GM21528 (cell line): ENCODE data around the gene PLPP1.

Experiments
- ATAC-seq: cut with Tn5 transposase; IDR thresholded peaks from one replicate; pipeline ENCODE4 v1.9.1; 2021; ENCODE audit warnings: mild to moderate bottlenecking, moderate library complexity; ENCODE audit not compliant: unreplicated experiment, low FRiP score

The PLPP1 gene

DNA sequence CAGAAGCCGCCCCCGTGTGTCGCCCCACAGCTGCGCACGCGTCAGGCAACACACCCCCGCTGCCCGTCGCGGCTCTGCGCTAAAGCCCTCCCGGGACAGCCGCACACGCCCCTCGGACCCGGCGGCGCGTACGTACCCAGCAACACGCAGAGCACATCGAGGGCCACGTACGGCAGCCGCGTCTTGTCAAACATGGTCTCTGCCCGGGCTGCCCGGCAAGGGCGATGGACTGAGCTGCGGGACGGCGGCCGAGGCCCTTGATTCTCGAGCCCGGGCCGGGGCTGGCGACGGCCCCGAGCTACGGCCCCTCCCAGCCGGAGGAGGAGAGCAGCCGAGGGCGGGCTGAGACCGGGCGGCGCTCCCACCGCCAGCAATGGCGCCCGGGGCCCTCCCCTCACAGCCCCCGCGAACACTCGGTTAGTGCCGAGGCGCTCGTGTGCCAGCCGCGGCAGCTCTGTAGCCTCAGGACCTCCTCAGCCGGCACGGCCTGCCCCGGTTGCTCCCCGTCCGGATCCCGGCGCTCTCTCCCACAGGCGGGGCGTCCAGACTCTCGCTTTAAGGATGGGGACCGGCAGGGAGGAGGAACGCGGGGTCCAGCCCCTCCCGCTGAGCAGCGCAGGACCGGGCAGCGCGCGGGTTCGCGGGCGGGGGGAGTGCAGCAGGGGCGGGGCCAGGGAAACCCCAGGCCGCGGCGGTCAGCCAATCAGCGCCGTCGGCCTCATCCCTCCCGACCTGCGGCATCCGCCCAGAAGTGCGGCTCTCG lies at the start of gene PLPP1:
Gene PLPP1 (minus strand): TSS at position 529 of the 763 bp plus-strand sequence. CDS start 335 bp downstream, at position 194.
- ATAC-seq: peak; percentile 89

GRCh38 chr5:55583578-55583977 lies 48.8 kb upstream of the PLPP1 start:
- no peak for ATAC-seq

DNA sequence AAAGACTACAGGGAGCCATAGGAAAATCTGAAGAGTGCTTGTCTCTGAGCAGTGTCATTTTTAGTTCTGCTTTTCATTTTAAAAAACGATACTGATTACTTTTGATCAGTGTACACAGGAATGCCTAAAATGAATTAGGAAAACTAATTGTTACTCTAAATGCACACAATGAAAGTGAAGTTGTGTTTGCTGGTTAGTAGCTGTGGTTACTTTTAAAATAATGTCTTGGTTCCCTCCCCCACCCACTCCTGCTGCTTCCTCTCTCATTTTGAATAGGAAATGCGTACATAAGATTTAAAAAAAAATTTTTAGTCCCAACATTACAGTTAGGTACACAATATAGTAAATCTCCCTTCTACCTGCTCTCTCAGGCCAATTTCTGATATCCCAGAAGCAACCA lies 47.5 kb upstream of the PLPP1 start:
- no peak for ATAC-seq

DNA sequence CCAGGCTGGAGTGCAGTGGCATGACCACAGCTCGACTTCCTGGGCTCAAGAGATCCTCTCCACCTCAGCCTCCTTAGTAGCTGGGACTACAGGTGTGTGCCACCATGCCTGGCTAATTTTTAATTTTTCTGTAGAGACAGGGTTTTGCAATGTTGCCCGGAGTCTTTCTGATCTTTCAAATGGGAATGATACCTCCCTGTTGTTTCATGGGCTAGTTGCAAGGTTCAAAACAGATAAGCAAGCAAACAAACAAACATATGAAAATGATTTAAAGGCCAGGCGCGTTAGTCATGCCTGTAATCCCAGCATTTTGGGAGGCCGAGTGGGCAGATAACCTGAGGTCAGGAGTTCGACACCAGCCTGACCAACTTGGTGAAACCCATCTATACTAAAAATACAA lies 45.3 kb upstream of the PLPP1 start:
- no peak for ATAC-seq

- no peak for ATAC-seq
Observed at GRCh38 chr5:55578771-55579170, 44.0 kb upstream of the PLPP1 start.

DNA sequence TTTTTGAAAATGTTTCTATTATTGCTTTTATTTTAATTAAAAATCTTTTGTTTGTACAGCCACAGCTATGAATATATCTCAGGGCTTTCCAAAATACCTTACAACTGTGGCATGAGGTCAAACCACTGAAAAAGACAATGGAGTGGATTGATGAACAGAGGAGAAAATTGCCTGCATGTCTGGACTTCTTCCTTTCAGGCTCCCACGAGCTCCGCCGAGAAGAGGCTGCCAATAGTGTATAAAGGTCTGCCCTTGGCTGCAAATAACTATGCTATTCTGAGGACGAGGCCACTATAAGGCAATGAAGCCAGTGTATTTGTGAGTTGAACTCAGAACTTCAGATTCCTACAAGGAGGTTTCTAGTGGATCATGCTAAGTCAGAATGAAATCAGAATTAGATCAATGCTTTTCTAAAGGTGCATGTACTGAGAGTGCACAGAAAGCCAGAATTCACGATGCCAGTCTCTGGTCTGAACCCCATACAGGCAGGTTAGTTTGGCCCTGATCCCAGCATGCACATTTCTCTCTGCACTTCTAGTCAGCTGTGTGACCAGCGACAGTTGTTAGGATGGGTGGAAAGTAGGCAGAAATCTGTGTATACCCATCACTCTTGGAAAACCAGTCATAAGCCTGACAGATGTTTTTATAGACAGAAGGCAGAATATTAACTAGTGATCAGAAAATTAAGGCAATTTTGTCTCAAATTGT lies 42.7 kb upstream of the PLPP1 start:
- no peak for ATAC-seq

GRCh38 chr5:55576661-55577060 lies 41.9 kb upstream of the PLPP1 start:
- no peak for ATAC-seq

DNA sequence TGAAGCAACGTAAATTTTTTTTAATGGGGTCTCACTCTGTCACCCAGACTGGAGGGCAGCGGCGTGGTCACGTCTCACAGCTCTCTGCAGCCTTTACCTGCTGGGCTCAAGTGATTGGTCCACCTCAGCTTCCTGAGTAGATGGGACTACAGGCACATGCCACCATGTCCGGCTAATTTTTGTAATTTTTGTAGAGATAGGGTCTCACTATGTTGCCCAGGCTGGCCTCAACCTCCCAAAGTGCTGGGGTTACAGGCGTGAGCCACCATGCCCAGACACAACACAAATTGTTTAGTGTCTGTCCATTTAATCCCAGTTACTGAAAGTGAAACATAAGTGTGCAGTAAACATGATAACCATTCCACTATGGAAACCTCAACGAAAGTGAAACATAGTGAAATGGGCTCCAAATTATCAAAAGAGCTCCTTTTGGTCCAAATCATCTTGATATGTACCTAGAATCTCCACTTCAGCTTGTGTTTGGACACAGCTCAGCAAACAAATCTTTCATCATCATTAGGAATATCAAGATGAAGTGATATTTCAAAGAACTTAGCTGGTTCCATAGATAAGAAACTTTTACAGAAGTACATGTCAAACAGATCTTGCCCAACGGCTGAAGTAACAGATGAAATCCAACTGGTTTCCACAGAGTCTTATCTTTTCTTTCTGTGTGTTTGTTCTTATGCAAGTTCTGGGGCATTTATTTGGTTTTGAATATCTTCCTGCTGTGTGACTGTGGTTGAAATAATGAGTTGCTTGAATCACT lies 41.2 kb upstream of the PLPP1 start:
- no peak for ATAC-seq

DNA sequence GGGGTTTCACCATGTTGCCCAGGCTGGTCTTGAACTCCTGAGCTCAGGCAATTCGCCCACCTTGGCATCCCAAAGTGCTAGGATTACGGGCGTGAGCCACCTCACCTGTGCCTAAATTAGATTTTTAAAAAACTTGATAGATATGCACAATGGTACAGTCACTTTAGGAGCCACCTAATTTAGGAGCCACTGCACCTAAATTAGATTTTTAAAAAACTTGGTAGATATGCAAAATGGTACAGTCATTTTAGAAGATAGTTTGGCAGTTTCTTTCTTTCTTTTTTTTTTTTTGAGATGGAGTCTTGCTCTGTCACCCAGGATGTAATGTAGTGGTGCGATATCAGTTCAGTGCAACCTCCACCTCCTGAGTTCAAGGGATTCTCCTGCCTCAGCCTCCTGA lies 37.8 kb upstream of the PLPP1 start:
- ATAC-seq: no peak

GRCh38 chr5:55572020-55572419 lies 37.3 kb upstream of the PLPP1 start:
- ATAC-seq: no peak

DNA sequence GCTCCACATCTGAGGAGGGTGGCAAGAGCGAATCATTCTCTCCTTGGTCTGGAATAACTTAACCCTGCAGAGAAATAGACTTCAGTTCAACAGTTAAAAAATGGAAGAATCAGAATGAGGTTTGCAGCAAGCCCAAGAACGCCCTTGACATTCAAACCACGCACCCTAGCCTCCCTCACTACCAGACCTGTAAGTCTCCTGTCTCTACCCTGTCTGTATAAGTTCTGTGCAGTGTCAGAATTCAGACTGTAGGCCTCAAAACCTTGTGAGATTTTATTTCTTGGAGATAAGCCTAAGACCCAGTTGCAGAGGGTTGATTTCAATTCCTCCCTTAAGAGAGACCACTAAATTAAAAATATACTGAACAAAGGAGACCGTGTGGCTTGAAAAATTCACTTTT lies 35.8 kb upstream of the PLPP1 start:
- no peak for ATAC-seq

- no peak for ATAC-seq
Observed at GRCh38 chr5:55570026-55570425, 35.3 kb upstream of the PLPP1 start.

- ATAC-seq: no peak
Observed at GRCh38 chr5:55569513-55569865, 34.7 kb upstream of the PLPP1 start.

DNA sequence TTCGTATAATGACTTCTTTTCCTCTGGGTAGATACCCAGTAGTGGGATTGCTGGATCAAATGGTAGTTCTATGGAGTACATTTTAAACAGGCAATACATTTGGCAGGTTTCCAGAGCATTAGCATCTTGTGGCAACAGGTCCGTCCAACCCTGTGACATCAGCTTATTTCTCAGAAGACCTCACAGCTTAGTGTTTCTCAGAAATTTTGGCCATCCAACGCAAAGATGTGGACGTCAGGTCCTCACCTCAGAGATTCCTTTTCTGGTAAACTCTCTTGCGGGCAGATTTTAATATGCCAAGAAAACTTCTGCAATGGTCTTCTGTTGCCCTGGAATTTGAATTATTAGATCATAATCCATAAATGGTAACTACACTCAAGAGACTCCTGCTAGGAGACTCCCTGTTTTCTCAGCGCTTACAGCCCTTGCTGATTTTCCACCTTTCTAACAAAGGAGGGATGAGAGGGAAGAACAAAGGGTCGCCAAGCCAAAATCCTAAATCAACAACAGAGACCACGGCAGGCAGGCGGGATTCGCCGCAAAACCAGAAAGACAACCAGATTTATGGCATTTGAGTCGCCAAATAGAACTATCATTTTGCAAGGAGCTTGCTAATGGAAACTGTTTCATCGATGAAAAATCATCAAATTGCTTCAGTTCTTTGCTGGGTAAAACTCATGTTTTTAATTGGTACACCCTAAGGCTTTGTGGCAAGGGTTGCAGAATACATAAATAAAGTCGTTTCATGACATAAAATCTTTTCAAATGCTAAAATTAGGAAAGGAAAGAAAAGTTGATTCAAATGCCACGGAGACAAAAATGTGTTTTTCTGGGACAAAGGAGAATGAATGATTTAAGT lies 34.1 kb upstream of the PLPP1 start:
- ATAC-seq: no peak

DNA sequence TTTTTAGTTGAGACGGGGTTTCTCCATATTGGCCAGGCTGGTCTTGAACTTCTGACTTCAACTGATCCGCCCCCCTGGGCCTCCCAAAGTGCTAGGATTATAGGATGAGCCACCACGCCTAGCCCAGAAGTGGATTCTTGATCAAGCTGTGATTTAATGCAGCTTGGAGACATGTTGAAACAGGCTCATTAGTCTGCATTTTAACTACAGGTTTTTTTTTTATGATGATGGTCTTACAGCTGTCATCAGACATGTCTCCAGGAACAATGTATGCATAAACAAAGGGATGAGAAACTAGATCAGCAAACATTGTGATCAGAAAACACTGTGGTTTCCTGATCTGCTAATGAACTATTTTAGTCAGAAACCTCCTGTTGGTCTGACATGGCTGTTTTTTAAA lies 30.0 kb upstream of the PLPP1 start:
- ATAC-seq: no peak

DNA sequence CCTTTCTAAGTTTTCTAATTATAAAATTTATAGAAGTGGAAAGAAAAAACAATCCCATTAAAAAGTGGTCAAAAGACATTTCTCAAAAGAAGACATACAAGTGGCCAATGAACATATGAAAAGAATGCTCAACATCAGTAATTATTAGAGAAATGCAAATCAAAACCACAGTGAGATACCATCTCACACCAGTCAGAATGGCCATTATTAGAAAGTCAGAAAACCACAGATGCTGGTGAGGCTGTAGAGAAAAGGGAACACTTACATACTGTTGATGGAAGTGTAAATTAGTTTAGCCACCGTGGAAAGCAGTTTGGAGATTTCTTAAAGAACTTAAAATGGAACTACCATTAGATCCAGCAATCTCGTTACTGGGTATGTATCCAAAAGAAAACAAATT lies 23.7 kb upstream of the PLPP1 start:
- no peak for ATAC-seq

- ATAC-seq: no peak
Observed at GRCh38 chr5:55557123-55557522, 22.4 kb upstream of the PLPP1 start.

DNA sequence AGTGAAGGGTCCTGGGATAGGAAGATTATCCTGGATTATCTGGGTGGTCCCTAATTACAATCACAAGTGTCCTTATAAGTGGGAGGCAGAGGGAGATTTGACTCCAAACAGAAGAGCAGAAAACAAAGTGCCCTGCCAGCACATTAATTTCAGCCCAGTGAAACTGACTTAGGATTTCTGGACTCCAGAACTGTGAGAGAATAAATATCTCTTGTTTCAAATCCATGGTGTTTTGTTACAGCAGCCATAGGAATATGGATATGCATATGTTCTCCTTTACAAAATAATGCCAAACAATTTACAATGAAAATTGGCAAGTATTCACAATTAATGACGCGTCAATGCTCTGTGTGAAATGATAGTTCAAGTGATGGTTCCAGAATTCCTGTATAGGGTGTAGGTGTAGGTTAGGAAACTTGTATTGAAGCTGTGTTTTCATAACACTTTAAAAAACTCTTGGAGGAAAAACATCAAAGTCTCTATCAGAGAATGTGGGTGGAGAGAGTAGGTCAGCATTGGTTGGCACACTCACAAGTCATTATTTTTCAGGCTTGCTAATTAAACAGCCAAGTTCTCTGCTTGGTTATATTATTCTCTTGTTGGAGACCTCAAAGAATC lies 19.9 kb upstream of the PLPP1 start:
- ATAC-seq: no peak

DNA sequence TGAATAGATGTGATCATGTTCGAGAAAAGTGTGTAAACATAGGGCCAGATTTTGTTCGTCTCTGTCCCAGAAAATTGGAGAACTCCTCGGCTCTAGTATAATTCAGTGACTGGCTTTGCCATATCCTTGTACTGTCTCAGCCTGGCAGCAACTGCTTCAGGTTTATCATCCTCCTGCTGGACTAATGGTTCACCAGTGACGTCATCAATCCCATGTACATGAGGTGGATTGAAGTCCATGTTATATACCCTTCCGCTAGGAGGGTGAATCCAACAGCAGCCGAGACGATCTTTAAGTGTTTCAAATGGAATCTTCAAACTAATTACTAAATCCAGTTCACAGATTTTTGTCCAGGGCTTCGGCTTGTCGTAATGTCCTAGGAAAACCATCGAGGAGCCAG lies 17.1 kb upstream of the PLPP1 start:
- no peak for ATAC-seq

GRCh38 chr5:55551358-55551757 lies 16.6 kb upstream of the PLPP1 start:
- no peak for ATAC-seq
